ENCODE data around the gene KIF5C. TPM values are rescaled to one million over a fixed set of nuclear protein-coding genes. Genes with fewer than 3 reads are reported as not detected.

KIF5C gene
- total and polyA plus RNA-seq, 2 of the 13 experiments (the other 11 are each of a cell fraction or from before 2014, with no cell fraction given), result 0.15 to 0.20 TPM

GRCh38 chr2:148829618-148830017, 45.4 kb upstream of the KIF5C start (continued):
- TF ChIP-seq, protein P1, sequence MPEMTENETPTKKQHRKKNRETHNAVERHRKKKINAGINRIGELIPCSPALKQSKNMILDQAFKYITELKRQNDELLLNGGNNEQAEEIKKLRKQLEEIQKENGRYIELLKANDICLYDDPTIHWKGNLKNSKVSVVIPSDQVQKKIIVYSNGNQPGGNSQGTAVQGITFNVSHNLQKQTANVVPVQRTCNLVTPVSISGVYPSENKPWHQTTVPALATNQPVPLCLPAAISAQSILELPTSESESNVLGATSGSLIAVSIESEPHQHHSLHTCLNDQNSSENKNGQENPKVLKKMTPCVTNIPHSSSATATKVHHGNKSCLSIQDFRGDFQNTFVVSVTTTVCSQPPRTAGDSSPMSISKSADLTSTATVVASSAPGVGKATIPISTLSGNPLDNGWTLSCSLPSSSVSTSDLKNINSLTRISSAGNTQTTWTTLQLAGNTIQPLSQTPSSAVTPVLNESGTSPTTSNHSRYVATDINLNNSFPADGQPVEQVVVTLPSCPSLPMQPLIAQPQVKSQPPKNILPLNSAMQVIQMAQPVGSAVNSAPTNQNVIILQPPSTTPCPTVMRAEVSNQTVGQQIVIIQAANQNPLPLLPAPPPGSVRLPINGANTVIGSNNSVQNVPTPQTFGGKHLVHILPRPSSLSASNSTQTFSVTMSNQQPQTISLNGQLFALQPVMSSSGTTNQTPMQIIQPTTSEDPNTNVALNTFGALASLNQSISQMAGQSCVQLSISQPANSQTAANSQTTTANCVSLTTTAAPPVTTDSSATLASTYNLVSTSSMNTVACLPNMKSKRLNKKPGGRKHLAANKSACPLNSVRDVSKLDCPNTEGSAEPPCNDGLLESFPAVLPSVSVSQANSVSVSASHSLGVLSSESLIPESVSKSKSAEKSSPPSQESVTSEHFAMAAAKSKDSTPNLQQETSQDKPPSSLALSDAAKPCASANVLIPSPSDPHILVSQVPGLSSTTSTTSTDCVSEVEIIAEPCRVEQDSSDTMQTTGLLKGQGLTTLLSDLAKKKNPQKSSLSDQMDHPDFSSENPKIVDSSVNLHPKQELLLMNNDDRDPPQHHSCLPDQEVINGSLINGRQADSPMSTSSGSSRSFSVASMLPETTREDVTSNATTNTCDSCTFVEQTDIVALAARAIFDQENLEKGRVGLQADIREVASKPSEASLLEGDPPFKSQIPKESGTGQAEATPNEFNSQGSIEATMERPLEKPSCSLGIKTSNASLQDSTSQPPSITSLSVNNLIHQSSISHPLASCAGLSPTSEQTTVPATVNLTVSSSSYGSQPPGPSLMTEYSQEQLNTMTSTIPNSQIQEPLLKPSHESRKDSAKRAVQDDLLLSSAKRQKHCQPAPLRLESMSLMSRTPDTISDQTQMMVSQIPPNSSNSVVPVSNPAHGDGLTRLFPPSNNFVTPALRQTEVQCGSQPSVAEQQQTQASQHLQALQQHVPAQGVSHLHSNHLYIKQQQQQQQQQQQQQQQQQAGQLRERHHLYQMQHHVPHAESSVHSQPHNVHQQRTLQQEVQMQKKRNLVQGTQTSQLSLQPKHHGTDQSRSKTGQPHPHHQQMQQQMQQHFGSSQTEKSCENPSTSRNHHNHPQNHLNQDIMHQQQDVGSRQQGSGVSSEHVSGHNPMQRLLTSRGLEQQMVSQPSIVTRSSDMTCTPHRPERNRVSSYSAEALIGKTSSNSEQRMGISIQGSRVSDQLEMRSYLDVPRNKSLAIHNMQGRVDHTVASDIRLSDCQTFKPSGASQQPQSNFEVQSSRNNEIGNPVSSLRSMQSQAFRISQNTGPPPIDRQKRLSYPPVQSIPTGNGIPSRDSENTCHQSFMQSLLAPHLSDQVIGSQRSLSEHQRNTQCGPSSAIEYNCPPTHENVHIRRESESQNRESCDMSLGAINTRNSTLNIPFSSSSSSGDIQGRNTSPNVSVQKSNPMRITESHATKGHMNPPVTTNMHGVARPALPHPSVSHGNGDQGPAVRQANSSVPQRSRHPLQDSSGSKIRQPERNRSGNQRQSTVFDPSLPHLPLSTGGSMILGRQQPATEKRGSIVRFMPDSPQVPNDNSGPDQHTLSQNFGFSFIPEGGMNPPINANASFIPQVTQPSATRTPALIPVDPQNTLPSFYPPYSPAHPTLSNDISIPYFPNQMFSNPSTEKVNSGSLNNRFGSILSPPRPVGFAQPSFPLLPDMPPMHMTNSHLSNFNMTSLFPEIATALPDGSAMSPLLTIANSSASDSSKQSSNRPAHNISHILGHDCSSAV (CRISPR knock-in tag; IDR thresholded peaks at IDR 0.05; ENCODE audit: borderline replicate concordance), result no peak

- no peaks in the 10 kb centered on the region for H3K9me3 ChIP-seq (ENCODE audit: low read length)
- no peaks in the 10 kb centered on the region for H3K4me1 ChIP-seq (ENCODE audit: insufficient read depth, low read length)
- no peak overlapping the region for H3K4me3 ChIP-seq (replicated peaks in 1 of 3; ENCODE audit: insufficient read depth in 1 of 3, low read depth in 2 of 3, low read length in 3 of 3)
- WGBS (ENCODE audit: low lambda C conversion rate), result 8% methylated on average over 7 of the region's 7 CpGs
- no peak overlapping the region for H3K27ac ChIP-seq (ENCODE audit: extremely low read length, insufficient read depth, low read length)
- no peak overlapping the region for H3K4me2 ChIP-seq (ENCODE audit: low read depth, low read length)
- FAIRE-seq (no peak), DNase-seq (ENCODE audit: low spot score) (no peak), ATAC-seq (no peak)
- BruUV-seq (replicated peaks), result no TSS peak
- no peaks in the 10 kb centered on the region for H3K36me3 ChIP-seq (replicated peaks in 1 of 2; ENCODE audit: control insufficient read depth in 1 of 2, insufficient read depth in 2 of 2, low read length in 2 of 2)
- no peak overlapping the region for H2AFZ ChIP-seq (ENCODE audit: low read length)
- intact Hi-C loops (cut with micrococcal nuclease; ENCODE audit: unreplicated experiment), result no loop called here
- ChIA-PET POLR2A (no interaction called here), CTCF (ENCODE audit: low intra/inter-chr PET ratio, low total read pairs) (no interaction called here)
- H4K20me1 ChIP-seq (ENCODE audit: insufficient read depth, low read length), result no peaks in the 10 kb centered on the region
- H3K27me3 ChIP-seq (ENCODE audit: control insufficient read depth in 1 of 2, insufficient read depth in 2 of 2, low read length in 2 of 2), result peaks cover 2 to 38% of the 10 kb centered on the region in 2 experiments; a peak in 3 of 5 replicates
- TF ChIP-seq PCBP2 (optimal IDR thresholded peaks at IDR 0.05; ENCODE audit: low read depth, low read length, poor library complexity, severe bottlenecking), result no peak
- no peak for TF ChIP-seq ARNT (IDR thresholded peaks at IDR 0.05)
- TF ChIP-seq ZNF350 (CRISPR knock-in tag; IDR thresholded peaks at IDR 0.05; ENCODE audit: borderline replicate concordance, low read depth), result no peak
- TF ChIP-seq ZMAT5 (CRISPR knock-in tag; IDR thresholded peaks at IDR 0.05; ENCODE audit: borderline replicate concordance, low read depth), result no peak
- no peak for TF ChIP-seq ZNF644 (CRISPR knock-in tag; IDR thresholded peaks at IDR 0.05; ENCODE audit: low read depth)
- no peak for TF ChIP-seq SALL1 (CRISPR knock-in tag; IDR thresholded peaks at IDR 0.05)
- TF ChIP-seq, protein P2, sequence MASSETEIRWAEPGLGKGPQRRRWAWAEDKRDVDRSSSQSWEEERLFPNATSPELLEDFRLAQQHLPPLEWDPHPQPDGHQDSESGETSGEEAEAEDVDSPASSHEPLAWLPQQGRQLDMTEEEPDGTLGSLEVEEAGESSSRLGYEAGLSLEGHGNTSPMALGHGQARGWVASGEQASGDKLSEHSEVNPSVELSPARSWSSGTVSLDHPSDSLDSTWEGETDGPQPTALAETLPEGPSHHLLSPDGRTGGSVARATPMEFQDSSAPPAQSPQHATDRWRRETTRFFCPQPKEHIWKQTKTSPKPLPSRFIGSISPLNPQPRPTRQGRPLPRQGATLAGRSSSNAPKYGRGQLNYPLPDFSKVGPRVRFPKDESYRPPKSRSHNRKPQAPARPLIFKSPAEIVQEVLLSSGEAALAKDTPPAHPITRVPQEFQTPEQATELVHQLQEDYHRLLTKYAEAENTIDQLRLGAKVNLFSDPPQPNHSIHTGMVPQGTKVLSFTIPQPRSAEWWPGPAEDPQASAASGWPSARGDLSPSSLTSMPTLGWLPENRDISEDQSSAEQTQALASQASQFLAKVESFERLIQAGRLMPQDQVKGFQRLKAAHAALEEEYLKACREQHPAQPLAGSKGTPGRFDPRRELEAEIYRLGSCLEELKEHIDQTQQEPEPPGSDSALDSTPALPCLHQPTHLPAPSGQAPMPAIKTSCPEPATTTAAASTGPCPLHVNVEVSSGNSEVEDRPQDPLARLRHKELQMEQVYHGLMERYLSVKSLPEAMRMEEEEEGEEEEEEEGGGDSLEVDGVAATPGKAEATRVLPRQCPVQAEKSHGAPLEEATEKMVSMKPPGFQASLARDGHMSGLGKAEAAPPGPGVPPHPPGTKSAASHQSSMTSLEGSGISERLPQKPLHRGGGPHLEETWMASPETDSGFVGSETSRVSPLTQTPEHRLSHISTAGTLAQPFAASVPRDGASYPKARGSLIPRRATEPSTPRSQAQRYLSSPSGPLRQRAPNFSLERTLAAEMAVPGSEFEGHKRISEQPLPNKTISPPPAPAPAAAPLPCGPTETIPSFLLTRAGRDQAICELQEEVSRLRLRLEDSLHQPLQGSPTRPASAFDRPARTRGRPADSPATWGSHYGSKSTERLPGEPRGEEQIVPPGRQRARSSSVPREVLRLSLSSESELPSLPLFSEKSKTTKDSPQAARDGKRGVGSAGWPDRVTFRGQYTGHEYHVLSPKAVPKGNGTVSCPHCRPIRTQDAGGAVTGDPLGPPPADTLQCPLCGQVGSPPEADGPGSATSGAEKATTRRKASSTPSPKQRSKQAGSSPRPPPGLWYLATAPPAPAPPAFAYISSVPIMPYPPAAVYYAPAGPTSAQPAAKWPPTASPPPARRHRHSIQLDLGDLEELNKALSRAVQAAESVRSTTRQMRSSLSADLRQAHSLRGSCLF (CRISPR knock-in tag; IDR thresholded peaks at IDR 0.05; ENCODE audit: borderline replicate concordance), result no peak
- in situ Hi-C loops (cut with HindIII; ENCODE audit: extremely low pct_ligation_motif_present, low pct_unique_long_range_greater_than_20kb), result no loop called here
- no peaks in the 10 kb centered on the region for H3K79me2 ChIP-seq (ENCODE audit: insufficient read depth, low read length)
- no peak overlapping the region for H3K9ac ChIP-seq (ENCODE audit: insufficient read depth, low read depth, low read length)
Measured at GRCh38 chr2:148832637-148833036, 42.4 kb upstream of the KIF5C start.
